HG03159 (cell line): Measurements from ENCODE around the gene CASP1.
"Not testable (repeated sequence)": the region's sequence is repeated elsewhere in the genome, so short reads cannot be mapped to it uniquely, and the experiment has no call there.

Experiments
- ATAC-seq: cut with Tn5 transposase; IDR thresholded peaks from one replicate; pipeline ENCODE4 v1.9.1; 2021; ENCODE audit warnings: mild to moderate bottlenecking, moderate library complexity; ENCODE audit not compliant: unreplicated experiment

CASP1 gene

GRCh38 chr11:105034813-105035620, at the start of gene CASP1:
Gene CASP1, minus strand, starts transcription at chr11:105035144. Its CDS starts 31 bp downstream, at chr11:105035113.
- ATAC-seq, result peak; percentile 90

GRCh38 chr11:105081412-105082150, 46.6 kb upstream of the CASP1 start:
- ATAC-seq, result no peak

- ATAC-seq, result not testable (repeated sequence)
These were observed 45.4 kb upstream of the CASP1 start for GRCh38 chr11:105080171-105080906.

GRCh38 chr11:105078283-105078682, 43.3 kb upstream of the CASP1 start:
- ATAC-seq, result no peak

- ATAC-seq, result not testable (repeated sequence)
These were observed 42.3 kb upstream of the CASP1 start for GRCh38 chr11:105077141-105077790.

- no peak for ATAC-seq
These were observed 39.2 kb upstream of the CASP1 start for GRCh38 chr11:105074166-105074530.

- ATAC-seq, result no peak
These were observed 38.7 kb upstream of the CASP1 start for GRCh38 chr11:105073456-105074165.

GRCh38 chr11:105072080-105072479, 37.1 kb upstream of the CASP1 start:
- ATAC-seq, result not testable (repeated sequence)

- no peak for ATAC-seq
These were observed 36.3 kb upstream of the CASP1 start for GRCh38 chr11:105071089-105071732.

- no peak for ATAC-seq
These were observed 35.4 kb upstream of the CASP1 start for GRCh38 chr11:105070306-105070705.

GRCh38 chr11:105069749-105070148, 34.8 kb upstream of the CASP1 start:
- ATAC-seq, result not testable (repeated sequence)

- not testable (repeated sequence) for ATAC-seq
These were observed 28.4 kb upstream of the CASP1 start for GRCh38 chr11:105063245-105063941.

GRCh38 chr11:105057432-105057831, 22.5 kb upstream of the CASP1 start:
- no peak for ATAC-seq

- ATAC-seq, result no peak
These were observed 21.5 kb upstream of the CASP1 start for GRCh38 chr11:105056446-105056845.

GRCh38 chr11:105054723-105055493, 20.0 kb upstream of the CASP1 start:
- no peak for ATAC-seq

- no peak for ATAC-seq
These were observed 17.5 kb upstream of the CASP1 start for GRCh38 chr11:105052487-105052886.

GRCh38 chr11:105051559-105051958, 16.6 kb upstream of the CASP1 start:
- ATAC-seq, result no peak

- no peak for ATAC-seq
These were observed 14.5 kb upstream of the CASP1 start for GRCh38 chr11:105049481-105049880.
